ENCODE measurements around the gene INAFM2. TPM values are rescaled to one million over a fixed set of nuclear protein-coding genes. Genes with fewer than 3 reads are reported as not detected.
A peak's percentile ranks its signal among the peaks of the same experiment; 100 is the strongest.

The INAFM2 gene
- polyA plus RNA-seq, 1 donor from 2014 or later: 14.8 TPM

- H2AFZ ChIP-seq (ENCODE audit: low read depth, low read length): no peak overlapping the region
- H3K4me3 ChIP-seq (ENCODE audit: low read length): no peak overlapping the region
- H3K9ac ChIP-seq (ENCODE audit: low read length): no peak overlapping the region
- no peaks in the 10 kb centered on the region for H4K20me1 ChIP-seq (ENCODE audit: insufficient read depth)
- no peaks in the 10 kb centered on the region for H3F3A ChIP-seq (ENCODE audit: insufficient read depth, low read length, poor library complexity, severe bottlenecking)
- H3K36me3 ChIP-seq (ENCODE audit: insufficient read depth, low read length): no peaks in the 10 kb centered on the region
- H3K4me2 ChIP-seq (ENCODE audit: low read length): no peak overlapping the region
- no peak overlapping the region for H3K27ac ChIP-seq (ENCODE audit: low read length)
- H3K9me3 ChIP-seq (ENCODE audit: low read length): no peaks in the 10 kb centered on the region
- H3K9me2 ChIP-seq (ENCODE audit: insufficient read depth, low read length): no peaks in the 10 kb centered on the region
- TF ChIP-seq RAD21 (conservative IDR thresholded peaks at IDR 0.05): no peak
- no peak for TF ChIP-seq MXI1 (conservative IDR thresholded peaks at IDR 0.05; ENCODE audit: poor library complexity, severe bottlenecking)
- no peak for TF ChIP-seq EZH2 (IDR thresholded peaks at IDR 0.05; ENCODE audit: borderline replicate concordance, insufficient read depth, low read length, poor library complexity, severe bottlenecking)
- TF ChIP-seq TAF1 (IDR thresholded peaks at IDR 0.05; ENCODE audit: low read depth): no peak
- H3K27me3 ChIP-seq (ENCODE audit: insufficient read depth, low read depth, low read length): no peaks in the 10 kb centered on the region
- H3K79me2 ChIP-seq (replicated peaks; ENCODE audit: insufficient read depth, low read length): no peaks in the 10 kb centered on the region
These were observed 5.9 kb upstream of the INAFM2 start for GRCh38 chr15:40317580-40317979.

- Histone ChIP-seq H3K9ac (ENCODE audit: low read length) (no peak overlapping the region), H4K20me1 (ENCODE audit: insufficient read depth) (no peaks in the 10 kb centered on the region), H3K27me3 (ENCODE audit: insufficient read depth, low read depth, low read length) (no peaks in the 10 kb centered on the region), H3F3A (ENCODE audit: insufficient read depth, low read length, poor library complexity, severe bottlenecking) (no peaks in the 10 kb centered on the region), H3K4me3 (ENCODE audit: low read length) (no peak overlapping the region), H2AFZ (ENCODE audit: low read depth, low read length) (no peak overlapping the region), H3K27ac (ENCODE audit: low read length) (peak overlapping the region; percentile 21), H3K79me2 (replicated peaks; ENCODE audit: insufficient read depth, low read length) (peaks cover 6% of the 10 kb centered on the region), H3K9me3 (ENCODE audit: low read length) (no peaks in the 10 kb centered on the region), H3K36me3 (ENCODE audit: insufficient read depth, low read length) (no peaks in the 10 kb centered on the region), H3K9me2 (ENCODE audit: insufficient read depth, low read length) (no peaks in the 10 kb centered on the region), H3K4me2 (ENCODE audit: low read length) (no peak overlapping the region)
- TF ChIP-seq RAD21 (conservative IDR thresholded peaks at IDR 0.05) (no peak), REST (IDR thresholded peaks at IDR 0.05; ENCODE audit: borderline replicate concordance) (no peak), POLR2AphosphoS5 (IDR thresholded peaks at IDR 0.05) (no peak), CTCF (IDR thresholded peaks at IDR 0.05; ENCODE audit: poor library complexity, severe bottlenecking) (no peak), EZH2 (IDR thresholded peaks at IDR 0.05; ENCODE audit: borderline replicate concordance, insufficient read depth, low read length, poor library complexity, severe bottlenecking) (no peak), MXI1 (conservative IDR thresholded peaks at IDR 0.05; ENCODE audit: poor library complexity, severe bottlenecking) (no peak), SMC3 (conservative IDR thresholded peaks at IDR 0.05; ENCODE audit: poor library complexity) (no peak), TAF1 (IDR thresholded peaks at IDR 0.05; ENCODE audit: low read depth) (no peak), EP300 (conservative IDR thresholded peaks at IDR 0.05; ENCODE audit: poor library complexity, severe bottlenecking) (no peak)
These were observed 3.1 kb upstream of the INAFM2 start for GRCh38 chr15:40320409-40320808.
